GM23338 (cell line): ENCODE measurements around the gene HIVEP3.

Experiments
- CREB1 ChIP-seq: fragments of 250-450 bp; sonication (Bioruptor Pico); IDR thresholded peaks from 2 replicates; pipeline ENCODE4 v1.5.0; 2020; ENCODE audit warnings: low read depth, mild to moderate bottlenecking, moderate library complexity
- EZH2 ChIP-seq: fragments of 200-600 bp; sonication (generic); IDR thresholded peaks from one replicate; pipeline ENCODE4 v1.8.0; 2017; ENCODE audit warnings: antibody characterized with exemption, mild to moderate bottlenecking, low read depth; ENCODE audit not compliant: unreplicated experiment
- EZH2phosphoT487 ChIP-seq: fragments of 200-600 bp; sonication (generic); IDR thresholded peaks from one replicate; pipeline ENCODE4 v1.8.1; 2018; ENCODE audit warnings: antibody characterized with exemption; ENCODE audit not compliant: unreplicated experiment
- JUNB ChIP-seq: IDR thresholded peaks from one replicate; pipeline ENCODE4 v1.6.1; 2016; ENCODE audit warnings: antibody characterized with exemption; ENCODE audit not compliant: unreplicated experiment
- NANOG ChIP-seq: IDR thresholded peaks from 2 replicates; pipeline ENCODE4 v1.6.1; 2016; ENCODE audit warnings: antibody characterized with exemption, borderline replicate concordance
- POLR2AphosphoS5 ChIP-seq: IDR thresholded peaks from 2 replicates; pipeline ENCODE4 v1.6.1; 2016; ENCODE audit warnings: antibody characterized with exemption, low read depth
- STAT1 ChIP-seq: IDR thresholded peaks from one replicate; pipeline ENCODE4 v1.6.1; 2016; ENCODE audit warnings: antibody characterized with exemption; ENCODE audit not compliant: unreplicated experiment
- ZNF114 ChIP-seq: fragments of 250-450 bp; sonication (Bioruptor Pico); IDR thresholded peaks from 2 replicates; pipeline ENCODE4 v1.5.0; 2020; ENCODE audit warnings: mild to moderate bottlenecking, moderate library complexity
- ZNF331 ChIP-seq: fragments of 250-450 bp; sonication (Bioruptor Pico); IDR thresholded peaks from 2 replicates; pipeline ENCODE4 v1.5.0; 2020; ENCODE audit warnings: low read depth, mild to moderate bottlenecking, moderate library complexity
- TF ChIP-seq, protein P1 (sequence below), 2 experiments: fragments of 200-600 bp in 1 of 2; sonication (generic) in 1 of 2; conservative IDR thresholded peaks; 2 replicates each; pipeline versions ENCODE4 v1.5.1 to v1.6.1; 2016 to 2017; ENCODE audit warnings: antibody characterized with exemption in 2 of 2, low read depth in 2 of 2, mild to moderate bottlenecking in 2 of 2, moderate library complexity in 1 of 2
- TF ChIP-seq, protein P2 (sequence below): IDR thresholded peaks from one replicate; pipeline ENCODE4 v1.6.1; 2018; ENCODE audit warnings: antibody characterized with exemption; ENCODE audit not compliant: unreplicated experiment
- TF ChIP-seq, protein P3 (sequence below): IDR thresholded peaks from 2 replicates; pipeline ENCODE4 v1.6.1; 2016; ENCODE audit warnings: antibody characterized with exemption

DNA sequence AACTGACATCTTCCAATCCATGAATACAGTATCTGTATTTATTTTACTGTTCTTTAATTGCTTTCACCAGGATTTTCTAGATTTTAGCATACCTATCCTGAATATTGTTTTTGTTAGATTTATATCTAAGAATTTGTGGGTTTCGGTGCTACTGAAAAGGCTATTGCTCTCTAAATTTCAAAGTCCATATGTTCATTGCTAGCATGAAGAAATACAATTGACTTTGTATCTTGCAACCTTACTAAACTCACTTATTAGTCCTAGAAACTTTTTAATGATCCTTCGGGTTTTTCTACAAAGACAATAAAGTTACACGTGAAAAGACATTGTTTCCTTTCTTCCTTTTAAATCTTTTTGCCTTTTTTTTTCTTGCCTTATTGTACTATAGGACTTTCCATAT, 12.9 kb upstream of the HIVEP3 start:
- TF ChIP-seq EZH2phosphoT487: no peak
- TF ChIP-seq, protein P1, sequence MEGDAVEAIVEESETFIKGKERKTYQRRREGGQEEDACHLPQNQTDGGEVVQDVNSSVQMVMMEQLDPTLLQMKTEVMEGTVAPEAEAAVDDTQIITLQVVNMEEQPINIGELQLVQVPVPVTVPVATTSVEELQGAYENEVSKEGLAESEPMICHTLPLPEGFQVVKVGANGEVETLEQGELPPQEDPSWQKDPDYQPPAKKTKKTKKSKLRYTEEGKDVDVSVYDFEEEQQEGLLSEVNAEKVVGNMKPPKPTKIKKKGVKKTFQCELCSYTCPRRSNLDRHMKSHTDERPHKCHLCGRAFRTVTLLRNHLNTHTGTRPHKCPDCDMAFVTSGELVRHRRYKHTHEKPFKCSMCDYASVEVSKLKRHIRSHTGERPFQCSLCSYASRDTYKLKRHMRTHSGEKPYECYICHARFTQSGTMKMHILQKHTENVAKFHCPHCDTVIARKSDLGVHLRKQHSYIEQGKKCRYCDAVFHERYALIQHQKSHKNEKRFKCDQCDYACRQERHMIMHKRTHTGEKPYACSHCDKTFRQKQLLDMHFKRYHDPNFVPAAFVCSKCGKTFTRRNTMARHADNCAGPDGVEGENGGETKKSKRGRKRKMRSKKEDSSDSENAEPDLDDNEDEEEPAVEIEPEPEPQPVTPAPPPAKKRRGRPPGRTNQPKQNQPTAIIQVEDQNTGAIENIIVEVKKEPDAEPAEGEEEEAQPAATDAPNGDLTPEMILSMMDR (conservative IDR thresholded peaks at IDR 0.05; ENCODE audit: low read depth in 2 of 2): no peak
- no peak for TF ChIP-seq JUNB
- no peak for TF ChIP-seq CREB1 (CRISPR knock-in tag)
- TF ChIP-seq POLR2AphosphoS5: no peak
- TF ChIP-seq EZH2: no peak
- TF ChIP-seq, protein P2, sequence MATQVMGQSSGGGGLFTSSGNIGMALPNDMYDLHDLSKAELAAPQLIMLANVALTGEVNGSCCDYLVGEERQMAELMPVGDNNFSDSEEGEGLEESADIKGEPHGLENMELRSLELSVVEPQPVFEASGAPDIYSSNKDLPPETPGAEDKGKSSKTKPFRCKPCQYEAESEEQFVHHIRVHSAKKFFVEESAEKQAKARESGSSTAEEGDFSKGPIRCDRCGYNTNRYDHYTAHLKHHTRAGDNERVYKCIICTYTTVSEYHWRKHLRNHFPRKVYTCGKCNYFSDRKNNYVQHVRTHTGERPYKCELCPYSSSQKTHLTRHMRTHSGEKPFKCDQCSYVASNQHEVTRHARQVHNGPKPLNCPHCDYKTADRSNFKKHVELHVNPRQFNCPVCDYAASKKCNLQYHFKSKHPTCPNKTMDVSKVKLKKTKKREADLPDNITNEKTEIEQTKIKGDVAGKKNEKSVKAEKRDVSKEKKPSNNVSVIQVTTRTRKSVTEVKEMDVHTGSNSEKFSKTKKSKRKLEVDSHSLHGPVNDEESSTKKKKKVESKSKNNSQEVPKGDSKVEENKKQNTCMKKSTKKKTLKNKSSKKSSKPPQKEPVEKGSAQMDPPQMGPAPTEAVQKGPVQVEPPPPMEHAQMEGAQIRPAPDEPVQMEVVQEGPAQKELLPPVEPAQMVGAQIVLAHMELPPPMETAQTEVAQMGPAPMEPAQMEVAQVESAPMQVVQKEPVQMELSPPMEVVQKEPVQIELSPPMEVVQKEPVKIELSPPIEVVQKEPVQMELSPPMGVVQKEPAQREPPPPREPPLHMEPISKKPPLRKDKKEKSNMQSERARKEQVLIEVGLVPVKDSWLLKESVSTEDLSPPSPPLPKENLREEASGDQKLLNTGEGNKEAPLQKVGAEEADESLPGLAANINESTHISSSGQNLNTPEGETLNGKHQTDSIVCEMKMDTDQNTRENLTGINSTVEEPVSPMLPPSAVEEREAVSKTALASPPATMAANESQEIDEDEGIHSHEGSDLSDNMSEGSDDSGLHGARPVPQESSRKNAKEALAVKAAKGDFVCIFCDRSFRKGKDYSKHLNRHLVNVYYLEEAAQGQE: no peak
- no peak for TF ChIP-seq NANOG
- TF ChIP-seq ZNF114 (CRISPR knock-in tag): no peak
- TF ChIP-seq, protein P3, sequence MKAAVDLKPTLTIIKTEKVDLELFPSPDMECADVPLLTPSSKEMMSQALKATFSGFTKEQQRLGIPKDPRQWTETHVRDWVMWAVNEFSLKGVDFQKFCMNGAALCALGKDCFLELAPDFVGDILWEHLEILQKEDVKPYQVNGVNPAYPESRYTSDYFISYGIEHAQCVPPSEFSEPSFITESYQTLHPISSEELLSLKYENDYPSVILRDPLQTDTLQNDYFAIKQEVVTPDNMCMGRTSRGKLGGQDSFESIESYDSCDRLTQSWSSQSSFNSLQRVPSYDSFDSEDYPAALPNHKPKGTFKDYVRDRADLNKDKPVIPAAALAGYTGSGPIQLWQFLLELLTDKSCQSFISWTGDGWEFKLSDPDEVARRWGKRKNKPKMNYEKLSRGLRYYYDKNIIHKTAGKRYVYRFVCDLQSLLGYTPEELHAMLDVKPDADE: no peak
- no peak for TF ChIP-seq STAT1
- TF ChIP-seq ZNF331 (CRISPR knock-in tag): no peak
